ENCODE data around the gene PPP1R7. TPM values are rescaled to one million over a fixed set of nuclear protein-coding genes. Genes with fewer than 3 reads are reported as not detected.

The PPP1R7 gene
- total RNA-seq, 1 donor from 2014 or later, result 43.1 TPM

DNA sequence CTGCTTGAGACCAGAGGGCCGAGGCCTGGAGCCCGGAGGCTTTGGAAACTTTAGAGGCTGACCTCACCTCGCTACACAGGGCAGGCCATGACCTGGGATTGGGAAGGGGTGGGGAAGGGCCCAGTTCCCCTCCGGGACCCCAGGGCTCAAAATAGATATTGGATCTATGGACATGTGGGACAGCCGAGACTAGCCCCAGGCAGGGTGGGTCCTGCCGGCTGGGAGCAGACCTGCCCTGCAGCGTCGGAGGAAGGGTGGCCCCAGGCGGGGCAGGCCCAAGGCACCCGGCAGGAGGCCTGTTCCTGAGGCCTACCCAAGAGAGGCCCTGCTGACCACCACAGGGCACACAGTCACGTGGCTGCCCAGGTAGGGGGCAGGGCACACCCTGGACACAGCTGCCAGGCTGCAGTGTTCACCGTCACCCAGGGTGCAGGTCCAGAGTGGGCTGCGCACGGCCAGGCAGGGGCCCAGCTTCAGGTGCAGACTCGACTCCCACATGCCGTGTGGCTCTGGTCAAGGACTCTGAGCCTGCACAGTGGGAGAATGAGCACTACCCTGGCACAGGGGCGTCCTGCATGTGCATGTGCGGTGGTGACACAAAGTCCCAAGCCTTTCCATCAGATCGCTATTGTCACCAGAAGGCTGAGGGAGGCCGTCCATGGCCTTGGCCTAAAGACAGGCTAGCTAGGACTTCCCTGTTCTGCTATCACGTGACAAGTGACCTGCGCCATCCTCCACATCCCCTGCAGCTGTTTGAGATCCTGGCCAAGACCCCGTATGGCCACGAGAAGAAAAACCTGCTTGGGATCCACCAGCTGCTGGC is 51.4 kb downstream of the PPP1R7 start:
- Mint-ChIP-seq H3K4me1 (ENCODE audit: low read depth) (no peaks in the 10 kb centered on the region), H3K36me3 (ENCODE audit: low read depth) (no peaks in the 10 kb centered on the region), H3K27me3 (ENCODE audit: low read depth) (no peaks in the 10 kb centered on the region), H3K9me3 (ENCODE audit: low read depth) (no peaks in the 10 kb centered on the region), H3K4me3 (ENCODE audit: unreplicated experiment) (no peak overlapping the region), H3K27ac (ENCODE audit: unreplicated experiment) (no peak overlapping the region)
- DNase-seq (ENCODE audit: low spot score), result no peak
- TF ChIP-seq, protein P1, sequence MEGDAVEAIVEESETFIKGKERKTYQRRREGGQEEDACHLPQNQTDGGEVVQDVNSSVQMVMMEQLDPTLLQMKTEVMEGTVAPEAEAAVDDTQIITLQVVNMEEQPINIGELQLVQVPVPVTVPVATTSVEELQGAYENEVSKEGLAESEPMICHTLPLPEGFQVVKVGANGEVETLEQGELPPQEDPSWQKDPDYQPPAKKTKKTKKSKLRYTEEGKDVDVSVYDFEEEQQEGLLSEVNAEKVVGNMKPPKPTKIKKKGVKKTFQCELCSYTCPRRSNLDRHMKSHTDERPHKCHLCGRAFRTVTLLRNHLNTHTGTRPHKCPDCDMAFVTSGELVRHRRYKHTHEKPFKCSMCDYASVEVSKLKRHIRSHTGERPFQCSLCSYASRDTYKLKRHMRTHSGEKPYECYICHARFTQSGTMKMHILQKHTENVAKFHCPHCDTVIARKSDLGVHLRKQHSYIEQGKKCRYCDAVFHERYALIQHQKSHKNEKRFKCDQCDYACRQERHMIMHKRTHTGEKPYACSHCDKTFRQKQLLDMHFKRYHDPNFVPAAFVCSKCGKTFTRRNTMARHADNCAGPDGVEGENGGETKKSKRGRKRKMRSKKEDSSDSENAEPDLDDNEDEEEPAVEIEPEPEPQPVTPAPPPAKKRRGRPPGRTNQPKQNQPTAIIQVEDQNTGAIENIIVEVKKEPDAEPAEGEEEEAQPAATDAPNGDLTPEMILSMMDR (IDR thresholded peaks at IDR 0.05), result no peak

DNA sequence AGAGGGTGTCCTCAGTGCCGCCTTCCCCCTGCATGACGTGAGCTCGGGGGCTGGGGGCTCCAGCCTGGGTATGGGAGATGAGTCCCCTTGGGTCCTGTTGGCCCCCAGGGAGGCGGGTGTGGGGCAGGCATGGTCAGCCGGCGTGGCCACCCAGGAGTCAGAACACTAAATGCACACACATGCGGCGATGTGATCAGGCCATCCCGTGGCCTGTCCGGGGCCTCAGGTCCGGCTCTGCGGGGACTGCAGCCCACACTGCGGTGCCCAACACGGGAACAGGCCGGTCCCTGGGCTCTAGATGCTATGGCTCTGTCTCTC is 52.0 kb downstream of the PPP1R7 start:
- H3K4me1 Mint-ChIP-seq (ENCODE audit: low read depth), result no peaks in the 10 kb centered on the region
- H3K36me3 Mint-ChIP-seq (ENCODE audit: low read depth), result no peaks in the 10 kb centered on the region
- H3K27ac Mint-ChIP-seq (ENCODE audit: unreplicated experiment), result no peak overlapping the region
- no peak for DNase-seq (ENCODE audit: low spot score)
- TF ChIP-seq, protein P1 (IDR thresholded peaks at IDR 0.05), result no peak
- no peaks in the 10 kb centered on the region for H3K9me3 Mint-ChIP-seq (ENCODE audit: low read depth)
- no peak overlapping the region for H3K4me3 Mint-ChIP-seq (ENCODE audit: unreplicated experiment)
- H3K27me3 Mint-ChIP-seq (ENCODE audit: low read depth), result no peaks in the 10 kb centered on the region

DNA sequence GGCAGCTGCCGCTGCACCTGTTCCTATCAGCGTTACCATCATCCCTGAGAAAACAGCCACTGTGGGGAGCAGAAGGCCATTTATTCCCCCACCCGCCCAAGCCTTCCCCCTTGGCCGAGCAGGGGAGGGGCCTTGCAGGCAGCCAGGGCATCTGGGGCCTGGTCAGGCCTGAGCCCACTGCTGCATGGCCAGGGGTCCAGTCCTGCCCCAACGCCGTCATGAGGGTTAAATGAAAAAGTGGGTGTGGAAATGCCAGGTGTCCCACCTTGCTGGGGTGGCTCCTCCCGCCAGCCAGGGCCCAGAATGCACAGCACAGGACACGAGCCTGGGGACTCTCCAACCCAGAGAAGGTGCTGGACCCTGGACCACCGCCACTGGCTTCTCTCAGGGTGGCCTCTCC is 52.4 kb downstream of the PPP1R7 start:
- no peak overlapping the region for H3K4me3 Mint-ChIP-seq (ENCODE audit: unreplicated experiment)
- H3K27ac Mint-ChIP-seq (ENCODE audit: unreplicated experiment), result no peak overlapping the region
- H3K36me3 Mint-ChIP-seq (ENCODE audit: low read depth), result no peaks in the 10 kb centered on the region
- DNase-seq (ENCODE audit: low spot score), result no peak
- TF ChIP-seq, protein P1 (IDR thresholded peaks at IDR 0.05), result no peak
- H3K4me1 Mint-ChIP-seq (ENCODE audit: low read depth), result no peaks in the 10 kb centered on the region
- no peaks in the 10 kb centered on the region for H3K27me3 Mint-ChIP-seq (ENCODE audit: low read depth)
- no peaks in the 10 kb centered on the region for H3K9me3 Mint-ChIP-seq (ENCODE audit: low read depth)

DNA sequence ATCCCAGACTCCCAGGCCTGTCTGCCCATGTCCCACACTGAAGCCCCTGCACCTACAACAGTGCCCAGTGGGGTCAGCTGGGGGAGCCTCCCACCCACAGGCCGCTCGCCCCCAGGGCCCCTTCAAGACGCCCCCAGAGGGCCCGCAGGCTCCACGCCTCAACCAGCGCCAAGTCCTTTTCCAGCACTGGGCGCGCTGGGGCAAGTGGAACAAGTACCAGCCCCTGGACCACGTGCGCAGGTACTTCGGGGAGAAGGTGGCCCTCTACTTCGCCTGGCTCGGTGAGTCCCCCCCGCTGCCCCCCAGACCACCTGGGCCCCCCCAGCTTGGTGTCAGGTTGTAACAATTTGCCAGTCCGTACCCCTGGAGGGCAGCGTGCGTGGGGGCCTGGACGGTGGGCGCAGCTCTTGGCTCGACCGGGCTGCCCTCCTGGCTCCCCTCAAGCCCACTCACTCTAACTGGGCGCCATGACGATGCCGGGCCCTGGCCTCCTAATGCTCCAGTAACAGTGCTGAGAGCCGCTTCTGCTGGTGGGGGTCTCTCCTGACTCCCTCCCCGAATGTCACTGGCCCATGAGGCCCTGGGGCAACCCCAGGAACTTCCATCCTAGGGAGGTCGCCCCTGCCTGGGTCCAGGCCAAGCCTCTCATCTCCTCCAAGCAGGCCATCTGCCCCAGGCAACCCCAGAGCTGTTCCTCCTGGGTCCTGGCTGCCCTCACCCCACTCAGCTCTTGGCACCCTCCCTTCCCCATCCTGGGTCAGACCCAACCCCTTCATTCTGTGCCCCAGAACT is 53.1 kb downstream of the PPP1R7 start:
- Mint-ChIP-seq H3K9me3 (ENCODE audit: low read depth) (no peaks in the 10 kb centered on the region), H3K27me3 (ENCODE audit: low read depth) (peaks cover 3% of the 10 kb centered on the region), H3K4me1 (ENCODE audit: low read depth) (no peaks in the 10 kb centered on the region), H3K27ac (ENCODE audit: unreplicated experiment) (no peak overlapping the region), H3K36me3 (ENCODE audit: low read depth) (no peaks in the 10 kb centered on the region), H3K4me3 (ENCODE audit: unreplicated experiment) (no peak overlapping the region)
- TF ChIP-seq, protein P1 (IDR thresholded peaks at IDR 0.05), result no peak
- DNase-seq (ENCODE audit: low spot score), result peak; percentile 87

DNA sequence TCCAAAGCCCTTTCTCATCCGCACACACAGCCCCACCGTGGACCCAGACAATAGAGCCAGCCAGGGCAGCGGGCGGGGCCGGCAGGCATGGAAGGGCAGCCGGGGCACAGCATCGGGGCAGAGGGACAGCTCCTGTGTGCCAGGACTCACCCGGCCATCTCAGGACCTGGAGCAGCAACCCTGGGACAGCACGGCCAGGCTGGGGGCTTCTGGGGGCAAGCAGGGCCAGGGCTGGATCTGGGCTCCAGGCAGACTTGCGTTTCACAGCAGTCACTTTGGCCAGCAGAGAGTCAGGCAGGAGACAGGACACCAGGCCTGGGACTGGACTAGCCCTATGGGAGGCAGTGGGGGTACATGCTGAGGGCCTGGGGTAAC is 53.7 kb downstream of the PPP1R7 start:
- peaks cover 4% of the 10 kb centered on the region for H3K27me3 Mint-ChIP-seq (ENCODE audit: low read depth)
- H3K27ac Mint-ChIP-seq (ENCODE audit: unreplicated experiment), result no peak overlapping the region
- peak; percentile 88 for DNase-seq (ENCODE audit: low spot score)
- H3K9me3 Mint-ChIP-seq (ENCODE audit: low read depth), result no peaks in the 10 kb centered on the region
- no peaks in the 10 kb centered on the region for H3K36me3 Mint-ChIP-seq (ENCODE audit: low read depth)
- no peaks in the 10 kb centered on the region for H3K4me1 Mint-ChIP-seq (ENCODE audit: low read depth)
- no peak overlapping the region for H3K4me3 Mint-ChIP-seq (ENCODE audit: unreplicated experiment)
- TF ChIP-seq, protein P1 (IDR thresholded peaks at IDR 0.05), result no peak
